ENCODE measurements around the gene DMD.

DMD gene

DNA sequence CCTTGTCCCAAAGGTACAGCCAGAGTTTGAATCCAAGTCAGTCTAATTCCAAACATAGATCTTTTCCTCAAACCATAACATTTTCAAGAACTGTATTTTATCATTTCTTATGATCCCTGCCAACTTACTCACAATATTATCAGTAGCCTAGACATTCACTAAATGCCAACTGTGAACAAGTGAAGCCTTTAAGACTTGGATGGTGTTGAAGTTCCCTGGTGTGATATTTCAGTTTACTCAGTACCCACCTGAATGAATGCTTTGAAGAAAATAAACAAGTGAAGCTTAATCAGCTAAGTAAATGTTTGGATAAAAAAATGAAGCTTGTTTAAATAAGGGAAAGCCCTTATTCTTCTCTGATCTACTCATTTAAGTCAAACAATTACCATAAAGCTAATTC lies 1028.3 kb downstream of the DMD start:
- DNase-seq, result no peak

DNA sequence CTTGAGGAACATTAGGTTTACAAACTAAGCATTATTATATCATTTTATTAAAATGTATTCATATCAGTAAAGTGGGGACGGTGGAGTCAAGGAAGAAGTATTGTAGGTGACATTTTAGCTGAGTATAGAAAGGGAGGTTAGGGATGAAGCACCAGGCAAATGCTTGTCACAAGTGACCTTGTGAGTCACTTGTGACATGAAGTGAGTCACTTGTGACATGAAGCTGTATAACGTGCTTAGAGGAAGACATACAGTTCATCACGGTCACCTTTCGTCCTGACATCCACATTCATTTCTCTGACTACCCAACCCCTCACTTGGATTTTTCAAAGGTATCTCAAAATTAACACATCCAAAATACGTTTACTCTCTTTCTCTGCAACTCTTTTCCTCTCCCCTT lies 1034.8 kb downstream of the DMD start:
- no peak for DNase-seq

DNA sequence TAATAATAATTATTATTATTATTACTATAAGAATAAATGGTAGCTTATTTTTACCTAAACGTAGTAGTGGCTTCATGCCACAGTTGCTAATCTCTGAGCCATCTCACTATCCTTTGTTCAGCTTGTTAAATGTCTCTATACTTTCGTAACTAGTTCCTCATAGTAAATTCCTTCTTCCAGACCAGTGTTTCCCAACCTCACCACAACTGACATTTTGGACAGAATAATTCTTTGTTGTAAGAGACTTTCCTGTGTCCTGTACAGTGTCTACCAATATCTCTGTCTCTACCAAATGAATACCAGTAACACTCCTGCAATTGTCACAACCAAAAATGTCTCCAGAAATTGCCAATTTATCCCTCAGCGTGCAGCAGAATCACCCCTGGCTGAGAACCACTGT lies 1040.9 kb downstream of the DMD start:
- DNase-seq, result no peak

DNA sequence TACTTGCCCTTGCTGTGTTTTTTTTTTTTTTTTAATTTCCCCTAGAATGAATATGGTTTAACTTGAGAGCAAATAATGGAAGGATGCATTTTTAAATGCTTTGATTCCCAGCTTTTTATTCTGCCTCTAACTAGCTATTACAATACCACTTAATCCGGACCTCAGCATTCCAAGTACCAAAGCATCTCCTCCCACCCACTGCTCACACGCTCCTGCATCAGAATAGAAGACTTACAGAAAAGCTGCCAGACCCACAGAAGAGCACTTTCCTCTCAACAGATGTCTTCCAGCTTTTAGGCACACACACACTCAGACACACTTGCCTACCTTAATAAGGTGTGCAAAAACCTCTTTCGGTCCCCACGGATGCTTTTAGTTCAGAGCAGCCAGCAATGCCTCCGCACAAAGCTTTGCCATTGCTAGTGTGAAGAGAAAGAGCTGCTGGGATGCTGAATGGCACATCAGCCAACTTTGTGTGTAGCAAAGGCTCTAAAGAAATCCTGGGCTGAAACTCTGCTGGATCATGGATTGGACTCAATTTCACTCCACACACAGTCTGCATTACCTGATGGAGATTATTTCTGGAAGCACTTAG lies 1056.2 kb downstream of the DMD start:
- no peak for DNase-seq

DNA sequence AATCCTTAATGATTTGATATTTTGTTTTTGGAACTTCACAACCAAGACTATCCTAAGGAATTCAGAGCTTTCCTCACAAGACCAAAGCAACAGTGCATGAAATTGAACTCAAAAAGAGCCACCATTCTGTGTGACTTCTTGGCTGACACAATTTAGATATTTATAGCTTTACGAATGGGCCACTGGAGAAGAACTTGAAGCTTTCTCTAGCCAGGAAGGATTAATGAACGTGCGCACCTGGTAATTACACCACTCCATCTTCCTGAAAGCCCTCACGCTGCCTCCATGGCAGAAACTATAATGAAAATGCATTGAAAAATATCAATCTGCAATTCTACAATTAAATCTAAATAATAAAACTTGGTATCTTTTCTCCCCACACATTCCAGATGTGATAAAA lies 1057.8 kb downstream of the DMD start:
- DNase-seq, result no peak

DNA sequence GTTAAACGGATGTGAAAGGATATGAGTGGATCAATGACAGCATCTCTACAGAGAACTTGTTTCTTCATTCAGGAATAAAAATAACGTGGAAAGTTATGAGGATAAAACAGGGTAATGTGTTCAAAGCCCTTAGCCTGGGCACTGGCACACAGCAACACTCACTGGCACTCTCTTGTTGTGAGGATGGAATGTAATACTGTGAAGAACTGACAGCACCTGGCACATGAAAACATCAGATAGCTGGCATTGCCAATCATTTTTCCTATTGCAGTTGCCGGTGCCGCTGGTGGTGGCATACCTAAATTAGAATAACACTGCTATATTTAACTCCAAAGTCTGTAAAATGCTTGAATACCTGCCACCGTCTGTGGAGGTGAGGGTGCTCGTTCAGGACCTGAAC lies 1061.2 kb downstream of the DMD start:
- no peak for DNase-seq

DNA sequence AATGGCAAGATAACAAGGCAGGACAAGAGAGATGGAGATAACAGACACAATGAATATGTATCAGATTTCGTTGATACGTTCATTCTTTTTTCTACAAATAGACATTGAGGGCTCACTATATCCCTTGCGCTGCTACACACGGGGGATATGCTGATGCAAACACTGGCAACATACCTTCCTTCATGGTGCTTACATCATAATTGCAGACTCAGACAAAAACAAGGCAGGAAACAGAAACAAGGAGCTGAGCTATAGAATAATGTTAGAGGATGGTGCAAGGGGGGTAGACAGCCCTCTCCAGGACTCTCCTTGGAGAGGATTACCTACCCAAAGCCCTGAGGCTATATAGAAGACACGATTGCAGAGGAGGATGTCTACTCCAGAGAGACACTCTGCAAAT lies 1069.5 kb downstream of the DMD start:
- no peak for DNase-seq

DNA sequence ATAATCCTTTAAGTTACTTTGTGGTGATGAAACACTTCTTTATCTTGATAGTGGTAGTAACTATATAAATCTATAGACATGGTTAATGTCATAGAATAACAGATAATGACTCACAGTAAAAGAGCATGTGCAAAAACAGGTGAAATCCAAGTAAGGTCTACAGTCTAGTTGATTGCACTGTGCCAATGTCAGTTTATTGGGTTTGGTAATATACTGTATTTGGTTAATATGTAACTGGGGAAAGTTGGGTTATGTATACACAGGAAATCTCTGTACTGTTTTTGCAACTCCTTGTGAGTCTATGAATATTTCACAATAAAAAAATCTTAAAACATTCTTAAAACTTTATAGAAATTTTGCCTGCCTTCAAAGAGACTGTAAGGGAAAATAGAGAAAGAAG lies 1071.9 kb downstream of the DMD start:
- DNase-seq, result no peak

DNA sequence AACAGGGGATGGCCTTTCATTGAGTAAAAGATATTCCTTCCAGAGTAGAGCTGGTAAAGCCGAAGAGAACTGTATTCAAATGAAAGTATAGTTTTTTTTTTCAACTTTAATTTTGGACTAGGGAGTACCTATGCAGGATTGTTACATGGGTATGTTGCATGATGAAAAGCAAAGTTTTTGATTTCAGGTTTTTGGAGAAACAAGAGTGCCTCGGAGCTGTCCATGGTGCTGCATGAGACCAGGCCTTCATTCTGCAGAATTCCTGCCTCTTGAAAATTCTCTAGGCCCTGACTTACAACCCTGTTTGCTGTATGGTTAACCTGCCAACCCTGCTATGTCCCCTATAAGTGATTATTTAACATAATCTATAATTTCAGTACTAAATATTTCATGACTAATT lies 1073.8 kb downstream of the DMD start:
- DNase-seq, result no peak

DNA sequence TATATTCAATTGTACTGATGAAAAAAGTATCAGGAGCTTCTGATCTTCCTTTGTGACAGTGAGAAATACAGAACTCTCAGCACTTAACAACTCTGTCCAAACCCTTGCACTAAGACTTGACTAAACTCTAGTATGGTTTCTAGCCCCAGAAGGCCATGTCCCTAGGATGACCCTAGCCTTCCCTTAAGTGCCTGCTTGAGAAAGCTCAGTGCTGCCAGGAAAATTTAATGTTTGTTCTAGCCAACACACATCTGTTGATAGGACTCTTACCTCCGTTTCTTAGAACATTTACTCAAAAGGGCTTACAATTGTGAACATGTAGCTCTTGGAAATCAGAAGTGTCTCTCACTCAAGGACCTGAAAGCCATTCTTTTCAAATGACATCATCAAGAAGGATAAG lies 1084.4 kb downstream of the DMD start:
- no peak for DNase-seq

DNA sequence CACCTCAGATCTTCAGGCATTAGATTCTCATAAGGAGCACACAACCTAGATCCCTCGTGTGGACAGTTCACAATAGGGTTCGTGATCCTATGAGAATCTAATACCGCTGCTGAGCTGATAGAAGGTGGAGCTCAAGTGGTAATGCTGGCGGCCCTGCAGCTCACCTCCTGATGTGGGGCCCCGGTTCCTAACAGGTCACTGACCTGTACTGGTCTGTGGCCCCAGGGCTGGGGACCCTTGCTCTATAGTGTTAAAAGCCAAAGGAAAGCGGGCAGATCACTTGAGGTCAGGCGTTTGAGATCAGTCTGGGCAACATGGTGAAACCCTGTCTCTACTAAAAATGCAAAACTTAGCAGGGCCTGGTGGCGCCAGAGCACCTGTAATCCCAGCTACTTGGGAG lies 1092.5 kb downstream of the DMD start:
- no peak for DNase-seq

DNA sequence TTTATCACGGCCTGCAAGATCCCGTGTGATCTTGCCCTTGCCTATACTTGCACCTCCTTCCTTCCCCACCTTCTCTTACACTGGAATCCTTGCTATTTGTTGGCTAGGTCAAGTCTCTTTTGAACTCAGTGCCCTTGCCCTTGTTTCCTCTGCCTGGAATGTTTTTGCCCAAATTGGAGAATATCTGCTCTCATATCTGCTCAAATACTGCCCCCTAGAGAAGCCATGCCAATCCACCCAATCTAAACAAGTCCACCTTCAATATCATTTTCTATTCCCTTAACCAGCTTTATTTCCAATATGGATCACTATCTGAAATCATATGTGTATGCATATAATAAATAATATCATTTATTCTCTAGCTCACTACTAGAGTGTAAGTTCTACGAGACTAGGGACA lies 1095.3 kb downstream of the DMD start:
- DNase-seq, result no peak

DNA sequence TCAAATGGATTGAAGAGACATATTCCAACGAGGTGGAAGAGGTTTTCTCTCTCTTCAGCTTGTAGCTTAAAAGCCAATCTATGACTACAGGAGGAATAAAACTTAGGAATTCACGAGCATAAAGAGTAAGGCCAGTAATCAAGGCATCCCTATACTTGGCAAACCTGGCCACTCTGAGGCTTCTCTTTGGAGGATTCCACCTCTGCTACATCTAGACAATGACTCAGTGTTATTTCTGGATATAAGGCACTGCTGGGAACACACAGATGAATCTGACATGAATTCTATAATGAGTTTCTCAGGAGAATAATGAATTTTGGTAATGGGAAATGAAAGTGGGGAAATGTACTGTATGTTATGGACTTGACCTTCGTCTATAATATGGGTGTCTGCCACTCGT lies 1123.7 kb downstream of the DMD start:
- DNase-seq, result no peak

DNA sequence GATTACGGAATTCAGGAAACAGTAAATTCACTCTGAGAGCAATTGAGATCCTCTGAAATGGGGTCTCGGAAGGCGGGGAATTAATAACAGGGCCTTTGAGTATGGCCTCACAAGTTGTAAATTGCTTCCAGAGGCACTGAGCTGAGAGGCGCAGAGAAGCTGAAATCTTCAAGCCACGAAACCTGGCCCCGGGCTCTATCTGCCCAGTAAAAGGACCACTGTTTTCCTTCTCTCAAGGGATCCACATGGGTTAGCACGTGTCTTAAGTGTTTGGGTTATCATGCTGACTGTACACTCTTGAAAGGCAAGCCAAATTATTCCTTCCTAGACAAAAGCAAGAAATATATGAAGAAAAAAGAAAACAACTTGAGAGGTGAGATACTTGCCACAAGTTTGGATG lies 1126.6 kb downstream of the DMD start:
- no peak for DNase-seq

DNA sequence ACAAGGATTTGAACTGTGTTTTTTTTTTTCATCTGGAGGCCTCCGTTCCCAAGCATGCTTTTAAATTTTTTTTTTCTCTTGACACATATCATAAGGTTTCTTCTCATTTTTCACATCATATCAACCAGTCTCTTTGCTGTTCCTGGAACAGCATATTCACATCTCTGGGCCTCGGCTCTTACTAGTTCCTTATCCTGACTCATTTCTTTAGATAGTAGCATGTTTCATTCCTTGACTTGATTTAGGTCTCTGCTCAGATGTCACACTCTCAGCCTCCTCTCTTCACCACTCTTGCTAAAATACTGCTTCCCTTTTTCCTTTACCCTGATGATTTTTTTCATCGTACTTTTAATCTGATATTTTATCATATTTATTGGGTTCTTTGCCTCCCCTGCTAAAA lies 1163.1 kb downstream of the DMD start:
- DNase-seq, result no peak

DNA sequence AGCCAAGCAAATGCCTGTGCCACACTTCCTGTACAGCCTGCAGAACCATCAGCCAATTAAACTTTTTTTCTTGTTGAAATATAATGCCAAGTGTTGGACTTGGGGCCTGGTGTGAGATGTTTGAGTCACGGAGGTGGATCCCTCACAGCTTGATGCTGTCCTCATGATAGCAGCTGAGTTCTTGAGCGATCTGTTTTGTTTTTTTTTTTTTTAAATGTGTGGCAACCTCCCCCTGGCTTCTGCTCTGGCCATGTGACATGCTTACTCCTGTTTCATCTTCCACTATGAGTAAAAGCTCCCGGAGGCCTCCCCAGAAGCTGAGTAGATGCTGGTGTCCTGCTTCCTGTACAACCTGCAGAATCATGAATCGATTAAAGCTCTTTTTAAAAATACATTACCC lies 1166.2 kb downstream of the DMD start:
- DNase-seq, result no peak

DNA sequence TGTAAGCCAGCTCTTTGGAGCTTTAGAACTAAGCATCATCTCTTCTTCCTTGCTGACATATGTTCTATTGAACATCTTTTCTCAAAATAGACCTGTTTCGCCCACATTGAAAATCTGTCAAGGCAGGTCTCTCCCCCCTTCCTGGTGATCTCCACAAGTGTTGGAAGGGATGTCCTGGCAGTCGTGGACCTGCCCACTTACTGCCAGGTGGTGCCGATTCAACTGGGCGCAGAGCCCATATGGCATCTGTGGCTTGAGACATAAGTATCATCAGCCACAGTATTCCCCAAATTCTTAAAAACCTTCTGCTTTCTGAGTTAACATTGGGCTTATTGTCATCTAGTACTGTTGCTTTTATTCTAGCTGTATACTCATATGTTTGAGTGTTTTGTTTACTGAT lies 1170.2 kb downstream of the DMD start:
- no peak for DNase-seq

DNA sequence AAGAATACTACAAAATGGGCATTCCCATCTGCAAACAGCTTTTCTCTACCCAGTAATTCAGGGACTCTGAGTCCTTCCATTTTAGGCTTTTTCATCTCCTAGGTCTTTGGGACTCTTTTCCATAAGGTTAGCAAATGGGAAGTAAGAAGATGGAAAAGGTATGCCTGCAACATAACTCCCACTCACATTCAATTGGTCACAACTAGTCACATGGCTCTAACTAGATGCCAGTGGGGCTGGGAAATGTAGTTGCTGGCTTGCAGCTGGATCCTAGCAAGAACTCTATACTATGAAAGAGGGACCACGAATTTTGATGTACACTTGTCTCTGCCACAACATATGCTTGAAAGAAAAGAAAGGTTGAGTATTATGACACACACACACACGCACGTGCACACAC lies 1184.6 kb downstream of the DMD start:
- no peak for DNase-seq

DNA sequence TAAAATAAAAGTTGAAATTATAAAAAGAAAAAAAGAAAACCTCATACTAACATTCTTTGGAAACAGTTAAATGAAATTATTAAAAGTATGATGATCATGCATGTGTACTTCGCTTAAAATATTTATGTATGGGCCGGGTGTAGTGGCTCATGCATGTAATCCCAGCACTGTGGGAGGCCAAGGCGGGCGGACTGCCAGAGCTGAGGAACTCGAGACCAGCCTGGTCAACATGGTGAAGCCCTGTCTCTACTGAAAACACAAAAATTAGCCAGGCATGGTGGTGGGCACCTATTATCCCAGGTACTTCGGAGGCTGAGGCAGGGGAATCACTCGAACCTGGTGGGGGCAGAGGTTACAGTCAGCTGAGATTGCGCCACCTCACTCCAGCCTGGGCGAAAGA lies 1187.3 kb downstream of the DMD start:
- no peak for DNase-seq

DNA sequence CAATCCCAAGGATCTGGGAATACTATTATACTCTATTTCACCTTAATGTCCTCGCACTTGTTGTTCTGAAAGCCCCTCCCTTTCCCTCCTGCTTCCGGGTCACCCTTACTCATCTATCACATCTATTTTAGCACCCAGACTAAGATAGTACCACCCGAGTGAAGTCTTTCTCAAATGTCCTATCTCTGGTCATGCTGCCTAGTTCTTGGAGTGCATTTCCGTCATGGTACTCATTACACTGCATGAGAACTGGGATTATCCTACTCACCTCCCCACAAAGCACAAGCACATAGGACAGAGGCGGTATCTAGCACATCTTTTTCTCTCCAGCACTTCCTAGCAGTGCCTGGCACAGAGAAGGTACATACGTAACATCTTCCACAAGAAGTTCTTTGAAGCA lies 1195.2 kb downstream of the DMD start:
- no peak for DNase-seq

DNA sequence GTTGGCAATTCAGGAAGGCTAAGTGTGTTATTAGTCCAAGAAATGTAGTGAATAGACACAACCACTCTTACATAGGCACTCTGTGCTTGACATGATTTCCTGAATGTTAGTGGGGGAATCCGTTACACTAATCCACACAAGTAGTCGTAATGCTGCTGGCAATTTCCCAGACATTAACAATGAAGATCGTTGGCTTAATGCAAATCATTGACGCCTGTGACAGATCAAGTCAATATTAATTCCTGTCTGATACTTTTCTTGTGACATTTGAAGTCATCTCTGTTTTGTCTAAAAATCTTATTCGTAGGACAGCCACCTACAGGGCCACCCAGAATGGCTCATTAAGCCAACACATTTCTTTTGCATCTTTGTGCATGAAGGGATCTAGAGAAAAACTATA lies 1200.4 kb downstream of the DMD start:
- no peak for DNase-seq

DNA sequence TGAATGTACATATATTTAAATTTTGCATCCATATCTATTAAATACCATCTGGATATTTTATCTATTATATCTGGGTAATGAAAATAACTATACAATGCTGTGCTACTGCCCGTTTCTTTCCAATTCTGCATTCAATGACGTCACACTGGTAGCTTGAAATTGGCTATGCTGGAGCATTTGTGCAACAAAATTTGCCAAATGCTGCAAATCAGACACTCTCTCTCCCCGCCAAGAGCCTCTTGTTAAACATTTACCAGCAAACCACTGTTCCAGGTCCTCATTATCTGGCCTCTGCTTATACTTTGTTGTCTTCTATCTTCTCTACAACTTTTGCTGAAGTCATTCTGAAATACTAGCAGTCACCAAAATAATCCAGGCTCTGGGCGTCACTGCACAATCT lies 1201.1 kb downstream of the DMD start:
- DNase-seq, result no peak

DNA sequence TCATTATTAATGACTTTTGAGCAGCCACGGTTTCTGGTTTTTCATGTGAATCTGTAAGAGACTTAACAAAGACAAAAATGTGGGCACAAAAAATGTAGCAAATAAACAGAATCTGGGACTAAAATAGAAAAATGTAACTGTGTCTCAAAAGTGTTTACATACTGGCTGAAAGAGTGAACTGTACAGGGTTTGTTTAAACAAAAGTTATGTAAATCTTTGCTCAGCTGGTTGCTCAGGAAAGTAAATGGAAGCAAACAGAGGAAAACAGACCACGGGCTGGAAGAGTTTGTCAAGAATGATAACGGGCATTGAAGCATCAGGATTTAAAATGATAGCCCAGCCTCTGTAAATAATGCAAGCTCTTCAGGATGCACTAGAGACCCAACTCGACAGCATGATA lies 1217.7 kb downstream of the DMD start:
- no peak for DNase-seq

DNA sequence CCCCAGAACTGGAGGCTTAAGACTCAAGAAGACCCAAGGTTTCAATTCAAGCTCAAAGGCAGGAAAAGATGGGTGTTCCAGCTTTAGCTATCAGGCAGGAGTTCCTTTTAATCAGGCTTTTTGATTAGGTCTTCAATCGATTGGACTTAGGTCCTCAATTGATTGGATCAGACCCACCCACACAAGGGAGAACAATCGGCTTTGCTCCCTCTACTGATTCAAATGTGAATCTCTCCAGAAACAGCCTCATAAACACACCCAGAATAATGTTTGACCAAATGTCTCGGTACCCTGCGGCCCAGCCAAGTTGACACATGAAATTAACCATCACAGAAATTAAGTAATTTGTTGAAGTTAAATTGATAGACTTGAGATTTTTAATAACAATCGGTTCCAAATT lies 1222.4 kb downstream of the DMD start:
- no peak for DNase-seq

DNA sequence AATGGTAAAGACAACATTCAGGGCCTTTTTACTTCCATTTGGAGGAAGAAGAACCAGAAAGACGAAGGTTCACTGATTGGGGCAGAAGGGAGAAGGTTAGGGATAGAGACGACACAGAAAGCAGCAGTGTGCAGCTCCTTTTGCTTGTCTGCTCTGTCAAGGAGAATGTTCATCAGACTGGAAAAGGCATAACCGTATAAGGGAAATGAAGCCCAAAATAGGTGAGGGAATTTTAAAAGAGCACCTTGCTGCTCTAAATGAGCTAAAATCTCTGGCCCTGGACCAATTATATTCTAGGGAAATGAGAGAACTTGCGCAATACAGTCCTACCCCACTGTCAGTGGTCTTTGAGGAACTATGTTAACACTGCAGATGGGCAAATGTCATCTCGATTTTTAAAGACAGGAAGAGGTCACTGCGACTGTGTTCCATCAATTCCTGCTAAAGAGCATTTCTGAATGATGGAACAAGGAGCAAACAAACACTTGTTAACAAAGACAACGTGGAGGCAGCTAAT lies 1229.7 kb downstream of the DMD start:
- no peak for DNase-seq

DNA sequence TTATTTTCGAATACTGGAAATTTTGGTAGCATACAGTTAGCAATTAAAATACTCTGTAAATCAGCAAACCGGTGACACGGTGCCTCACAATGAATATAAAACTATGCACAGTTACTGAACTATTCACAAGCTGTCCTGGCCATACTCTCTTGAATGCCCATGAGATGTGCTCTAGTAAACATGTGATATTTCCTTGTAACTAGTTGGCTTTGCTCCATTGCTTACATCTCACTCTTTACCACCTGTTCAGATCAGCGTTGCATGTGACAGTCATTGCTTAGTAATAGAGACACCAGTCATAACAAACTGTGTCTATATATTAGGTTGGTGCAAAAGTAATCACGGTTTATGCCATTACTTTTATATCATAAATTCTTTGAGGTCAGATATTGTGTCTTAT lies 1241.6 kb downstream of the DMD start:
- no peak for DNase-seq

Measured in activated CD8-positive, alpha-beta memory T cell treated with anti-CD3 and anti-CD28 coated beads, Interleukin-2, amount 50 U/mL, for 4 hours (primary cell).